HepG2 (cell line): ENCODE results near the gene VAMP8. TPM values are rescaled to one million over a fixed set of nuclear protein-coding genes. Genes with fewer than 3 reads are reported as not detected.

ENCODE experiments used
- AKNA ChIP-seq: sonication (generic); formaldehyde crosslinking; IDR thresholded peaks from 2 replicates; pipeline ENCODE4 v1.4.0; 2020; ENCODE audit warnings: missing genetic modification reagents, borderline replicate concordance
- ARID2 ChIP-seq: sonication (generic); formaldehyde crosslinking; IDR thresholded peaks from 2 replicates; pipeline ENCODE4 v1.8.1; 2022; ENCODE audit warnings: mild to moderate bottlenecking, missing genetic modification reagents, borderline replicate concordance
- DRAP1 ChIP-seq: IDR thresholded peaks from 2 replicates; pipeline ENCODE4 v1.6.1; 2016; ENCODE audit warnings: missing genetic modification reagents, missing compliant biosample characterization
- EED ChIP-seq: sonication (generic); formaldehyde crosslinking; IDR thresholded peaks from 2 replicates; pipeline ENCODE4 v1.5.0; 2020; ENCODE audit warnings: mild to moderate bottlenecking, missing genetic modification reagents
- ESRRA ChIP-seq: sonication (generic); formaldehyde crosslinking; IDR thresholded peaks from 2 replicates; pipeline ENCODE4 v1.5.1; 2020; ENCODE audit warnings: mild to moderate bottlenecking, low read depth, missing genetic modification reagents
- PRDM15 ChIP-seq: sonication (generic); formaldehyde crosslinking; IDR thresholded peaks from 2 replicates; pipeline ENCODE4 v1.4.0; 2020; ENCODE audit warnings: missing genetic modification reagents
- SOX13 ChIP-seq, 3 experiments: fragments of 450-650 bp in 1 of 3; sonication (generic) in 1 of 3; formaldehyde crosslinking in 1 of 3; IDR thresholded peaks in 2 of 3; conservative IDR thresholded peaks in 1 of 3; 2 replicates each; pipeline versions ENCODE4 v1.5.0 to v1.6.1; 2016 to 2020; ENCODE audit warnings: antibody characterized with exemption in 1 of 3, mild to moderate bottlenecking in 1 of 3, missing compliant biosample characterization in 1 of 3, missing genetic modification reagents in 1 of 3, moderate library complexity in 1 of 3
- TRAFD1 ChIP-seq: sonication (generic); formaldehyde crosslinking; IDR thresholded peaks from 2 replicates; pipeline ENCODE4 v1.5.1; 2020; ENCODE audit warnings: missing genetic modification reagents, mild to moderate bottlenecking, borderline replicate concordance
- U2AF2 ChIP-seq: fragments of 200-400 bp; formaldehyde crosslinking; IDR thresholded peaks from 2 replicates; pipeline ENCODE4 v1.6.1; 2017; ENCODE audit warnings: low read depth, mild to moderate bottlenecking, low read length
- ZBTB1 ChIP-seq: sonication (generic); formaldehyde crosslinking; IDR thresholded peaks from 2 replicates; pipeline ENCODE4 v1.4.0; 2020; ENCODE audit warnings: missing genetic modification reagents, borderline replicate concordance
- ZNF292 ChIP-seq: sonication (generic); formaldehyde crosslinking; IDR thresholded peaks from 2 replicates; pipeline ENCODE4 v1.8.1; 2022; ENCODE audit warnings: mild to moderate bottlenecking, low read depth, missing genetic modification reagents, borderline replicate concordance
- ZNF569 ChIP-seq: sonication (generic); formaldehyde crosslinking; IDR thresholded peaks from 2 replicates; pipeline ENCODE4 v1.5.0; 2020; ENCODE audit warnings: mild to moderate bottlenecking, missing genetic modification reagents, moderate library complexity, borderline replicate concordance
- ZNF619 ChIP-seq: sonication (generic); formaldehyde crosslinking; IDR thresholded peaks from 2 replicates; pipeline ENCODE4 v1.4.0; 2020; ENCODE audit warnings: mild to moderate bottlenecking, missing genetic modification reagents
- polyA plus RNA-seq, 8 experiments: library from polyadenylated mRNA; depleted of rRNA in 3 of 8; stranded (reverse) in 7 of 8; unstranded in 1 of 8; fragments of >200 nt; fragmentation: Illumina TruSeq in 4 of 8; extraction: Trizol in 4 of 8; gene quantifications; 2 replicates each; pipeline versions ENCODE4 v1.2.1 to v1.2.3, GENCODE V29; 2011 to 2016; ENCODE audit warnings: low read depth in 4 of 8, missing spikeins in 1 of 8, mixed read lengths in 1 of 8; ENCODE audit not compliant: insufficient read depth in 1 of 8
- total RNA-seq, 5 experiments: library from RNA; depleted of rRNA; stranded (reverse); fragments of >200 nt; fragmentation: Illumina TruSeq; extraction: Trizol; gene quantifications; 2 replicates each; pipeline ENCODE4 v1.2.3, GENCODE V29; 2016; ENCODE audit warnings: low read depth in 1 of 5

Gene VAMP8
- total and polyA plus RNA-seq, 2 of the 13 experiments (the other 11 are each of a cell fraction or from before 2014, with no cell fraction given) = 83.3 to 157 TPM

- TF ChIP-seq AKNA (CRISPR knock-in tag) (no peak), ZNF619 (CRISPR knock-in tag) (peak; percentile 96; the same call in 1 of the 2 replicates), ESRRA (CRISPR knock-in tag) (peak; percentile 70), ZBTB1 (CRISPR knock-in tag) (no peak), EED (CRISPR knock-in tag) (peak; percentile 81), SOX13 (IDR thresholded peaks at IDR 0.05) (no peak; the same call in 1 of the 2 replicates), SOX13 (CRISPR knock-in tag; conservative IDR thresholded peaks at IDR 0.05 in 1 of 2, IDR thresholded peaks at IDR 0.05 in 1 of 2) (peak in 1 of 2 experiments; percentile 58; a peak in 1 of 4 replicates), ZNF569 (no peak; the same call in 1 of the 2 replicates), TRAFD1 (CRISPR knock-in tag) (no peak), DRAP1 (CRISPR knock-in tag) (peak; percentile 95), U2AF2 (no peak), ZNF292 (peak; percentile 40; the same call in 1 of the 2 replicates), ARID2 (CRISPR knock-in tag) (no peak), PRDM15 (CRISPR knock-in tag) (no peak)
These were observed 15.8 kb upstream of the VAMP8 start, which contains the start of gene GGCX (continued) for GRCh38 chr2:85561280-85562212.
